Measurements from ENCODE around the gene TNS3. TPM values are rescaled to one million over a fixed set of nuclear protein-coding genes. Genes with fewer than 3 reads are reported as not detected.
A peak's percentile ranks its signal among the peaks of the same experiment; 100 is the strongest.

Gene TNS3
- polyA plus RNA-seq, 1 of the 3 experiments (the other 2 are of a cell fraction) = 72.3 TPM

DNA sequence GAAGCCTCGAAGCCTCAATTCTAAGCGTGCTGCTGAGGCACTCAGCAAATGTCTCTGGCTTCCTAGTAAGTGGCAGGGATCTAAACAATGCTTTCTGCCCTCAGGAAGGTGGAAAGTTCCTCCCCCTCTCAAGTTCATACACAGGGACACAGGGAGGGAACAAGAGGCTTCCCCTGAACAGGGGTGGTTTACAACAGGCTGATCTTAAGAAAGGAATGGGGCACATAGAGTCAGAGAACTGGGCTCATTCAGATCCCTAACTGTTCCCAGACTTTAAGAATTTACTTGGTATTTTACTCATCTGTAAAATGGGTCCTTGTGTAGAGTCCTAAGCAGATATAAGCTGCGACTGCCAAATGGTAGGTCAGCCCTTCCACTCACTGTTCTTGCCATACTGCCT, 2.5 kb downstream of the TNS3 start:
- Histone ChIP-seq H2AFZ (ENCODE audit: low read depth) (no peak overlapping the region), H3K27ac (ENCODE audit: low read depth in 2 of 2, low read length in 1 of 2) (no peak overlapping the region), H4K20me1 (ENCODE audit: insufficient read depth) (no peaks in the 10 kb centered on the region), H3K4me1 (ENCODE audit: control insufficient read depth in 1 of 2, insufficient read depth in 2 of 2, low read depth in 1 of 2, low read length in 1 of 2) (peaks cover 12 to 32% of the 10 kb centered on the region in 2 experiments; a peak in 3 of 4 replicates), H3K9me2 (no peaks in the 10 kb centered on the region), H3F3A (replicated peaks; ENCODE audit: insufficient read depth) (peaks cover 13% of the 10 kb centered on the region), H3K27me3 (ENCODE audit: insufficient read depth) (no peaks in the 10 kb centered on the region), H3K36me3 (replicated peaks in 1 of 2; ENCODE audit: control insufficient read depth in 1 of 2, insufficient read depth in 2 of 2, low read length in 1 of 2) (peaks cover 15 to 22% of the 10 kb centered on the region in 2 experiments), H3K9me3 (no peaks in the 10 kb centered on the region), H3K4me3 (ENCODE audit: low read depth in 2 of 2, low read length in 1 of 2) (peak overlapping the region in 1 of 2 experiments; percentile 78; a peak in 1 of 4 replicates), H3K9ac (0 out of 2 replicates have a peak overlapping the region, but pooled peaks have one; percentile 16), H3K79me2 (ENCODE audit: insufficient read depth) (peaks cover 74% of the 10 kb centered on the region), H3K4me2 (peak overlapping the region; percentile 91)
- TF ChIP-seq YY1 (IDR thresholded peaks at IDR 0.05; ENCODE audit: low read depth) (no peak), TCF12 (IDR thresholded peaks at IDR 0.05) (no peak), MXI1 (IDR thresholded peaks at IDR 0.05; ENCODE audit: low read depth, low read length) (no peak), RAD21 (IDR thresholded peaks at IDR 0.05; ENCODE audit: low read length) (no peak), SIN3A (IDR thresholded peaks at IDR 0.05; ENCODE audit: borderline replicate concordance, low read depth, low read length) (no peak), ELF1 (IDR thresholded peaks at IDR 0.05) (no peak), EP300 (IDR thresholded peaks at IDR 0.05; ENCODE audit: borderline replicate concordance in 1 of 2, low read depth in 1 of 2, low read length in 1 of 2) (no peak)
- TF ChIP-seq, protein P1, sequence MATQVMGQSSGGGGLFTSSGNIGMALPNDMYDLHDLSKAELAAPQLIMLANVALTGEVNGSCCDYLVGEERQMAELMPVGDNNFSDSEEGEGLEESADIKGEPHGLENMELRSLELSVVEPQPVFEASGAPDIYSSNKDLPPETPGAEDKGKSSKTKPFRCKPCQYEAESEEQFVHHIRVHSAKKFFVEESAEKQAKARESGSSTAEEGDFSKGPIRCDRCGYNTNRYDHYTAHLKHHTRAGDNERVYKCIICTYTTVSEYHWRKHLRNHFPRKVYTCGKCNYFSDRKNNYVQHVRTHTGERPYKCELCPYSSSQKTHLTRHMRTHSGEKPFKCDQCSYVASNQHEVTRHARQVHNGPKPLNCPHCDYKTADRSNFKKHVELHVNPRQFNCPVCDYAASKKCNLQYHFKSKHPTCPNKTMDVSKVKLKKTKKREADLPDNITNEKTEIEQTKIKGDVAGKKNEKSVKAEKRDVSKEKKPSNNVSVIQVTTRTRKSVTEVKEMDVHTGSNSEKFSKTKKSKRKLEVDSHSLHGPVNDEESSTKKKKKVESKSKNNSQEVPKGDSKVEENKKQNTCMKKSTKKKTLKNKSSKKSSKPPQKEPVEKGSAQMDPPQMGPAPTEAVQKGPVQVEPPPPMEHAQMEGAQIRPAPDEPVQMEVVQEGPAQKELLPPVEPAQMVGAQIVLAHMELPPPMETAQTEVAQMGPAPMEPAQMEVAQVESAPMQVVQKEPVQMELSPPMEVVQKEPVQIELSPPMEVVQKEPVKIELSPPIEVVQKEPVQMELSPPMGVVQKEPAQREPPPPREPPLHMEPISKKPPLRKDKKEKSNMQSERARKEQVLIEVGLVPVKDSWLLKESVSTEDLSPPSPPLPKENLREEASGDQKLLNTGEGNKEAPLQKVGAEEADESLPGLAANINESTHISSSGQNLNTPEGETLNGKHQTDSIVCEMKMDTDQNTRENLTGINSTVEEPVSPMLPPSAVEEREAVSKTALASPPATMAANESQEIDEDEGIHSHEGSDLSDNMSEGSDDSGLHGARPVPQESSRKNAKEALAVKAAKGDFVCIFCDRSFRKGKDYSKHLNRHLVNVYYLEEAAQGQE (IDR thresholded peaks at IDR 0.05; ENCODE audit: low read depth, low read length) = no peak
- TF ChIP-seq, protein P2, sequence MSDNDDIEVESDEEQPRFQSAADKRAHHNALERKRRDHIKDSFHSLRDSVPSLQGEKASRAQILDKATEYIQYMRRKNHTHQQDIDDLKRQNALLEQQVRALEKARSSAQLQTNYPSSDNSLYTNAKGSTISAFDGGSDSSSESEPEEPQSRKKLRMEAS (IDR thresholded peaks at IDR 0.05; ENCODE audit: low read depth) = no peak
- TF ChIP-seq, protein P3, sequence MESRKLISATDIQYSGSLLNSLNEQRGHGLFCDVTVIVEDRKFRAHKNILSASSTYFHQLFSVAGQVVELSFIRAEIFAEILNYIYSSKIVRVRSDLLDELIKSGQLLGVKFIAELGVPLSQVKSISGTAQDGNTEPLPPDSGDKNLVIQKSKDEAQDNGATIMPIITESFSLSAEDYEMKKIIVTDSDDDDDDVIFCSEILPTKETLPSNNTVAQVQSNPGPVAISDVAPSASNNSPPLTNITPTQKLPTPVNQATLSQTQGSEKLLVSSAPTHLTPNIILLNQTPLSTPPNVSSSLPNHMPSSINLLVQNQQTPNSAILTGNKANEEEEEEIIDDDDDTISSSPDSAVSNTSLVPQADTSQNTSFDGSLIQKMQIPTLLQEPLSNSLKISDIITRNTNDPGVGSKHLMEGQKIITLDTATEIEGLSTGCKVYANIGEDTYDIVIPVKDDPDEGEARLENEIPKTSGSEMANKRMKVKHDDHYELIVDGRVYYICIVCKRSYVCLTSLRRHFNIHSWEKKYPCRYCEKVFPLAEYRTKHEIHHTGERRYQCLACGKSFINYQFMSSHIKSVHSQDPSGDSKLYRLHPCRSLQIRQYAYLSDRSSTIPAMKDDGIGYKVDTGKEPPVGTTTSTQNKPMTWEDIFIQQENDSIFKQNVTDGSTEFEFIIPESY (IDR thresholded peaks at IDR 0.05; ENCODE audit: borderline replicate concordance, low read depth) = no peak
- TF ChIP-seq, protein P4, sequence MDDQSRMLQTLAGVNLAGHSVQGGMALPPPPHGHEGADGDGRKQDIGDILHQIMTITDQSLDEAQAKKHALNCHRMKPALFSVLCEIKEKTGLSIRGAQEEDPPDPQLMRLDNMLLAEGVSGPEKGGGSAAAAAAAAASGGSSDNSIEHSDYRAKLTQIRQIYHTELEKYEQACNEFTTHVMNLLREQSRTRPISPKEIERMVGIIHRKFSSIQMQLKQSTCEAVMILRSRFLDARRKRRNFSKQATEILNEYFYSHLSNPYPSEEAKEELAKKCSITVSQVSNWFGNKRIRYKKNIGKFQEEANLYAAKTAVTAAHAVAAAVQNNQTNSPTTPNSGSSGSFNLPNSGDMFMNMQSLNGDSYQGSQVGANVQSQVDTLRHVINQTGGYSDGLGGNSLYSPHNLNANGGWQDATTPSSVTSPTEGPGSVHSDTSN (IDR thresholded peaks at IDR 0.05) = no peak
- CTCF ChIA-PET = interaction anchor here (1.0 to 3.4 kb wide), 4 partner anchors 11 to 313 kb away, joined by 3 to 16 read pairs (median 4); no protein-coding TSS in a partner anchor
- no peak for DNase-seq
- WGBS (ENCODE audit: low lambda C conversion rate) = 76% methylated on average over 3 of the region's 3 CpGs
- POLR2A ChIA-PET = no interaction called here

Data from SK-N-SH (cell line).